ENCODE data around the gene ADARB2. TPM values are rescaled to one million over a fixed set of nuclear protein-coding genes. Genes with fewer than 3 reads are reported as not detected.
"Not testable (repeated sequence)": the region's sequence is repeated elsewhere in the genome, so short reads cannot be mapped to it uniquely, and the experiment has no call there.

ADARB2 gene
- total and polyA plus RNA-seq, 4 donors = 0.22 to 1.3 (median 0.55) TPM

GRCh38 chr10:1328981-1329614 lies 408.2 kb downstream of the ADARB2 start:
- H3K27me3 ChIP-seq (ENCODE audit: control insufficient read depth in 3 of 3, insufficient read depth in 3 of 3, low read length in 2 of 3) = peaks cover 0 to 7% (median 2%) of the 10 kb centered on the region in 3 donors
- TF ChIP-seq, protein P1, sequence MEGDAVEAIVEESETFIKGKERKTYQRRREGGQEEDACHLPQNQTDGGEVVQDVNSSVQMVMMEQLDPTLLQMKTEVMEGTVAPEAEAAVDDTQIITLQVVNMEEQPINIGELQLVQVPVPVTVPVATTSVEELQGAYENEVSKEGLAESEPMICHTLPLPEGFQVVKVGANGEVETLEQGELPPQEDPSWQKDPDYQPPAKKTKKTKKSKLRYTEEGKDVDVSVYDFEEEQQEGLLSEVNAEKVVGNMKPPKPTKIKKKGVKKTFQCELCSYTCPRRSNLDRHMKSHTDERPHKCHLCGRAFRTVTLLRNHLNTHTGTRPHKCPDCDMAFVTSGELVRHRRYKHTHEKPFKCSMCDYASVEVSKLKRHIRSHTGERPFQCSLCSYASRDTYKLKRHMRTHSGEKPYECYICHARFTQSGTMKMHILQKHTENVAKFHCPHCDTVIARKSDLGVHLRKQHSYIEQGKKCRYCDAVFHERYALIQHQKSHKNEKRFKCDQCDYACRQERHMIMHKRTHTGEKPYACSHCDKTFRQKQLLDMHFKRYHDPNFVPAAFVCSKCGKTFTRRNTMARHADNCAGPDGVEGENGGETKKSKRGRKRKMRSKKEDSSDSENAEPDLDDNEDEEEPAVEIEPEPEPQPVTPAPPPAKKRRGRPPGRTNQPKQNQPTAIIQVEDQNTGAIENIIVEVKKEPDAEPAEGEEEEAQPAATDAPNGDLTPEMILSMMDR (IDR thresholded peaks at IDR 0.05; ENCODE audit: control extremely low read depth, extremely low read depth) = no peak
- no peaks in the 10 kb centered on the region for H3K4me1 ChIP-seq (ENCODE audit: control insufficient read depth in 5 of 5, insufficient read depth in 5 of 5, low read length in 5 of 5)
- ATAC-seq (ENCODE audit: insufficient read depth, low FRiP score) (no peak), DNase-seq (no peak)
- WGBS, 2 donors = 89% methylated on average over 5 of the region's 5 CpGs
- H3K9me3 ChIP-seq (ENCODE audit: control insufficient read depth in 4 of 4, insufficient read depth in 3 of 4, low read length in 3 of 4) = peaks cover 0 to 2% (median 0%) of the 10 kb centered on the region in 4 donors
- H3K9ac ChIP-seq (ENCODE audit: insufficient read depth in 1 of 2, low read length in 2 of 2) = no peak overlapping the region
- no peak overlapping the region for H3K27ac ChIP-seq (ENCODE audit: low read depth in 1 of 2, low read length in 1 of 2)
- H3K4me3 ChIP-seq = no peak overlapping the region
- H3K36me3 ChIP-seq (ENCODE audit: control insufficient read depth in 4 of 4, insufficient read depth in 4 of 4, low read length in 4 of 4) = no peaks in the 10 kb centered on the region

GRCh38 chr10:1328161-1328823 lies 409.0 kb downstream of the ADARB2 start:
- WGBS, 2 donors = 71 to 79% methylated on average over 15 of the region's 15 CpGs
- H3K27ac ChIP-seq (ENCODE audit: low read depth in 1 of 2, low read length in 1 of 2) = no peak overlapping the region
- no peaks in the 10 kb centered on the region for H3K4me1 ChIP-seq (ENCODE audit: control insufficient read depth in 5 of 5, insufficient read depth in 5 of 5, low read length in 5 of 5)
- H3K9me3 ChIP-seq (ENCODE audit: control insufficient read depth in 4 of 4, insufficient read depth in 3 of 4, low read length in 3 of 4) = peaks cover 0 to 2% (median 0%) of the 10 kb centered on the region in 4 donors
- peaks cover 0 to 9% (median 2%) of the 10 kb centered on the region in 3 donors for H3K27me3 ChIP-seq (ENCODE audit: control insufficient read depth in 3 of 3, insufficient read depth in 3 of 3, low read length in 2 of 3)
- H3K36me3 ChIP-seq (ENCODE audit: control insufficient read depth in 4 of 4, insufficient read depth in 4 of 4, low read length in 4 of 4) = no peaks in the 10 kb centered on the region
- H3K9ac ChIP-seq (ENCODE audit: insufficient read depth in 1 of 2, low read length in 2 of 2) = no peak overlapping the region
- DNase-seq = peak in 1 of 3 donors; percentile 18
- TF ChIP-seq, protein P1 (IDR thresholded peaks at IDR 0.05; ENCODE audit: control extremely low read depth, extremely low read depth) = no peak
- ATAC-seq (ENCODE audit: insufficient read depth, low FRiP score) = no peak
- H3K4me3 ChIP-seq = no peak overlapping the region

- peaks cover 0 to 9% (median 2%) of the 10 kb centered on the region in 3 donors for H3K27me3 ChIP-seq (ENCODE audit: control insufficient read depth in 3 of 3, insufficient read depth in 3 of 3, low read length in 2 of 3)
- TF ChIP-seq, protein P1 (IDR thresholded peaks at IDR 0.05; ENCODE audit: control extremely low read depth, extremely low read depth) = no peak
- H3K9ac ChIP-seq (ENCODE audit: insufficient read depth in 1 of 2, low read length in 2 of 2) = no peak overlapping the region
- WGBS, 2 donors = 79 to 93% methylated on average over 15 of the region's 15 CpGs
- no peak overlapping the region for H3K4me3 ChIP-seq
- H3K4me1 ChIP-seq (ENCODE audit: control insufficient read depth in 5 of 5, insufficient read depth in 5 of 5, low read length in 5 of 5) = no peaks in the 10 kb centered on the region
- ATAC-seq (ENCODE audit: insufficient read depth, low FRiP score) = no peak
- H3K9me3 ChIP-seq (ENCODE audit: control insufficient read depth in 4 of 4, insufficient read depth in 3 of 4, low read length in 3 of 4) = peaks cover 0 to 2% (median 0%) of the 10 kb centered on the region in 4 donors
- H3K27ac ChIP-seq (ENCODE audit: low read depth in 1 of 2, low read length in 1 of 2) = no peak overlapping the region
- no peaks in the 10 kb centered on the region for H3K36me3 ChIP-seq (ENCODE audit: control insufficient read depth in 4 of 4, insufficient read depth in 4 of 4, low read length in 4 of 4)
- no peak for DNase-seq
These were observed 409.6 kb downstream of the ADARB2 start for GRCh38 chr10:1327759-1328158.

DNA sequence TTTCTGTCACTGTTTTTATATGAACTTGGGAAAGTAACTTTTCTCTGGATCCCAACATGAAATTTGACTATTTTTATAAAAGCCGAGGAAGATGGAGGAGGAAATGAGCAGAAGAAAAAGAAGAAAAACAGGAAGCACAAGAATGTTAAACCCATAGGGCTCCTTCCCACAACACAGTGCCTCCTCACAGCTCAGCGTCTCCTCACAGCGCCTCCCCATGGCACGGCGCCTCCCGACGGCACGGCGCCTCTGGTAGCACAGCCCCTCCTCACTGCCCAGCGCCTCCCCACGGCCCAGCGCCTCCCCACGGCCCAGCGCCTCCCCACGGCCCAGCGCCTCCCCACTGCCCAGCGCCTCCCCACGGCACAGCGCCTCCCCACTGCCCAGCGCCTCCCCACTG lies 410.8 kb downstream of the ADARB2 start:
- not testable (repeated sequence) for H3K9ac ChIP-seq (ENCODE audit: insufficient read depth in 1 of 2, low read length in 2 of 2); DNase-seq; ATAC-seq (ENCODE audit: insufficient read depth, low FRiP score); H3K4me1 ChIP-seq (ENCODE audit: control insufficient read depth in 5 of 5, insufficient read depth in 5 of 5, low read length in 5 of 5); H3K36me3 ChIP-seq (ENCODE audit: control insufficient read depth in 4 of 4, insufficient read depth in 4 of 4, low read length in 4 of 4); H3K4me3 ChIP-seq; H3K9me3 ChIP-seq (ENCODE audit: control insufficient read depth in 4 of 4, insufficient read depth in 3 of 4, low read length in 3 of 4); H3K27ac ChIP-seq (ENCODE audit: low read depth in 1 of 2, low read length in 1 of 2)
- WGBS, 2 donors = 77 to 84% methylated on average over 13 to 17 of the region's 20 CpGs
- H3K27me3 ChIP-seq (ENCODE audit: control insufficient read depth in 3 of 3, insufficient read depth in 3 of 3, low read length in 2 of 3) = peaks cover 0 to 15% (median 3%) of the 10 kb centered on the region in 3 donors
